HG03175 (cell line): ENCODE data around the gene CPEB4.

ENCODE experiments used
- ATAC-seq: cut with Tn5 transposase; IDR thresholded peaks from one replicate; pipeline ENCODE4 v1.9.1; 2021; ENCODE audit warnings: mild to moderate bottlenecking, moderate library complexity; ENCODE audit not compliant: unreplicated experiment

Gene CPEB4

DNA sequence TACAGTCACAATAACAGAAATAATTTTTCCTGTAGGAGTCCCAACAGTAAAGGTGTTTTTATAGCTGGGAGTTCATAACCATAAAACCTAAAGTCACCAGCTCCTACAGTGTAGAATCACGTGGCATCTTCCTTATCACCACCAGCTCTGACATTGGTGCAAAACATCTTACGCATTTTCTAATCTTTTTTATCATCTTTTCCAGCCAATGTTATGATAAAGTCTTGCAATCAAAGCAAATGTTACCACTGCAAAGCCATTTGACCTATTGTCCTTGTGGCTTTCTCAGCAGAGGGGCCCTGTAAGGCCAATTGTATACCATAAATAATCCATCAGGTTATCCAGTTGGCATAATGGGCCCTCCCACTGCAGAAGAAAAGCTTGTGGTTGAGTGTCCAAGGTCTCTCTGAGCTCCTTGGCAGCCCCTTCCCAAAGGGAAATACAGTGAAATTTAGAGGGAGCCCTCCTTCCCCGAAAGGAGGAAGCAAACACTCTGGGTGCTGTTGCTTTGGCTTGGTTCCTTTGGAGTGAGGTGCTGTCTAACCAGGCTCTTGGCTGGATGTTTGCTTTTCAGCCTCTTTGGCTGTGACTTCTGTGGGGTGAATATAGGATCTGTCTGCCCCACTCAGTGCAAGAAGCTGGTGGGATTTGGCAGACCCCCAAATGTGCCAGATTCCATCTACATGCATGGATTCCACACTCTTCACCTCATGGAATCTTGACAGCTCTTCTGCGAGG, 29.3 kb upstream of the CPEB4 start:
- ATAC-seq, result no peak

DNA sequence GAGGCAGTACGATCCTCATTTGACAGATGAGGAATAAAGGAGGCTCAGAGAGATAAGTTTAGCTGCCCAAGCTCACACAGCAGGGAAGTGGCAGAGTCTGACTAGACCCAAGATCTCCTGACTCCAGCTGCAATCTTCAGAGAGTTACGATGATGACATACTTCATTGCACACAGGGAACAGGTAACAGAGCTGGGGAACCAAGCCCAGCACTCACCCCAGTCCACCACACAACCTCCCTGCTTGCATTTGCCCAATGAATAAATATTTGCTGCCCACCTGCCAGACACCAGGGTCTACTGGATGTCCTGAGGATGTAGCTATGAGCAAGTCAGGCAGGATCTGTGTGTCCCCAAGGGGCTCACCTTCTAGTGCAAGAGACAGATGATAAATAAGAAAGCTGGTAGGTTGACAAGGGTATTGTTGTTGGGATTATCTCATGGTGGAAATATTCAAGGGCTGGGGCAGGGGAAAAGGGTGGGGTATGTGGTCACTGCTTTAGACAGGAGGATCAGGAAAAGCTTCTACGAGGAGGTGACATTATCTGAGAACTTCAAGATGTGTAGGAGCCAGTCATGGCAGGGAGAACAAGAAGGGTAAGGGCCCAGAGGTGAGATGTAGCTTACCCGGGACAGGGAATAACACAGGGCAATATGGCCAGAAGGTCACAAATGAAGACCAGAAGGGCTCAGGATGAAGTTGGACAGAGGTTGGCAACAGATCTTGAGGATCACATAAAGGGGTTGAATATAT, 28.6 kb upstream of the CPEB4 start:
- no peak for ATAC-seq

DNA sequence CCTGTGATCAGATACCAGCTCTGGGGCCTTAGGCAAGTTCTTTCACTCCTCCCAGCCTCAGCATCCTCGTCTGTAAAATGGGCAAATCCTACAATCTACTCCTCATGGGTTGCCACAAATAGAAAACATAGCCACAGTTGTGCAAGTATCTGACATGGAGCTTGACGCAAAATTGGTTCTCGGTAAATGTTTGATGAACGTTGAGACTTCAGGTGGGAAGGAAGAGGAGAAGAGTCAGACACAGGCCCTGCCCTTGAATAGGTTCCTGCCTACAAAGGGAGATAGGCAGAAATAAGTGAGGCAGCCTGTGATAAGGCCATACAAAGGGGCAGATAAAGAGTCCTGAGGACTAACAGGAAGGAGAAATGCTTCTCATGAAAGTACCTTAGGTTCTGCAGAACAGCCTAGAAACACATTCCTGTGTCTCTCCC, 26.1 kb upstream of the CPEB4 start:
- ATAC-seq, result no peak

DNA sequence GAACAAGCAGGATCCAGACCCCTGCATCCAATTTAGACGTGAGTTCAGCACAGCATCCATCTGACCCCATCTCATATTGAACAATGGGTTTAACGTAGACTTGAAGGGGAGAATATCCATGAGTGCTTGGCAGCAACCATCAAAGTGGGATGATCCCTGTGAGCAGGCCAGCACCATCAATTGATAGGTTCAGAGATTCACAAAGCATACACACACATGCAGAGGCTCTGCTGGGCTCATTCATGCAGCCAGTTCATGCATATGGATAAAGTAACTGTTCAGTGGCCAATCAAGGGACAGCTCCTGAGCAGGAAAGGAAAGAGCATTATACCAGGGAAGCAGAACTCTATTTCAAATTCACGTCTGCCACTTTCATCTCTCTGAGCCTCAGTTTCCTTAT, 24.8 kb upstream of the CPEB4 start:
- no peak for ATAC-seq

DNA sequence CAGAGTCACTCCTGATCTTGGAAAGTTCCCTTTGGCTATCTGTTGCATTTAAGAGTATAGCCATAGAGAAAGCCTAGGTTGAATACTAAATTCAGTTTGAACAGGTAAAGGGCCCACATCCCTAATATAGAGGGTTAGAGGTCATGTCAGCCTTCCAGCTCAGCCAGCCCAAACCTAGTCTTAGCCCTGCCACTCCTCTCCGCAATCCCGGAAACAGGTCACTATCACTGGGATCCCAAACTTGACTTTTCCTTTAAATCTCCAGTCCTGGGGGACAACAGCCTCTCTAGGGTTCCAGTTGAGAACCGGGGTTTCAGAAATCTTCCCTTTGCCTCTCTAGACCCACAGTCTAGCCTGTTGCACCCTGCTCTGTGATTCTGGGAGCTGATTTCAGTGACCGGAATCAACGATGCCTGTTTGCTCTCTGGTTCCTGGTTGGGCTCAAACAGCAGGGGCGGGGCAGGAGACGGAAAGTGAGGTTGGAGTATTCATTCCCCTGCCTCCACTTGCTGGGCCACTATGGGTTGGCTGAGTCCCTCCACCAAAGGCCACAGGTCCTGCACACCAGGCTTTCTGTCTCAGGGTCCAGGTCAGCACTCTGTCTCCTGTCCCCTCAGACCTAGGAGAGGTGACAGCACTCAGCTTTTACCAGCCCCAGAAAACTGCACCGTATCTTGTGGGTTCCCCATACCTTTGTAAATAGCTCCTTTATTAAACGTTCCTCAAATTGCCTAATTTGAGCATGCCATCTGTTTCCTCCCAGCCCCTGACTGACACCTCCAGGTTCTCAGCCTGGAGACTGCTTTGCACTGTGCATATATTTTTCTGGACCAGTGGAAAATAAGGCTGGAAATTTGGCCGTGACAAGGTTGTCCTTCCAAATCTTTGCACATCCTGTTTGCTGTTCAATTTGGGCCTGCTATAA, 23.8 kb upstream of the CPEB4 start:
- ATAC-seq, result no peak

DNA sequence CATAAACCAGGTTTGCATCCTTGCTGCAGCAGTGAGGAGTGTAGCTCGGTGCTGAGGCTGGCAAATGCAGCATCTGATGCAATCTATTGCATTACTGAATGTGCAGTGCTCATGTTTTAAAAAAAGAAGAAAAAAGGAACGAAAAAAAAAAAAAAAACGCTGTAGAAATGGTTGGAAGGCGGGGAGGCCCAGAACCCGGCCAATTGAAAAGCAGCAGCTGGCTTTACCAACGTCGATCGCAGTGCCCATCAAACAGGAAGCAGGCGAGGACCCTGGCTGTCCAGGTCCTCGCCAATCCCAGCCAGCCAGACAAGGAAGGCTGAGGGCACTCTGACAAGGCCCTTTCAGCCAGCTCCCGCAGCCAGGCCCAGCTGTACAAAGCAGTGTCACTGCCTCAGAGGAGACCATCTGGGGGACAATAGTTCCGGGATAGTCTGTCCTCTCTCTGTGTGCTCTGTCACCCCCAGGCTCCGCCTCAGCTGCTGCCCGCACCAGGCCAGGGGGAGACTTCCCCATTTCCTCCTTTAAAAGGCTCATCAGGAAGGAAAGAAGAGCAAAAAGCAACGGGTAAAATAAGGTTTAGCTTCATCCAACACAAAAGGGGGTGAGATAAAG, 21.8 kb upstream of the CPEB4 start:
- no peak for ATAC-seq

DNA sequence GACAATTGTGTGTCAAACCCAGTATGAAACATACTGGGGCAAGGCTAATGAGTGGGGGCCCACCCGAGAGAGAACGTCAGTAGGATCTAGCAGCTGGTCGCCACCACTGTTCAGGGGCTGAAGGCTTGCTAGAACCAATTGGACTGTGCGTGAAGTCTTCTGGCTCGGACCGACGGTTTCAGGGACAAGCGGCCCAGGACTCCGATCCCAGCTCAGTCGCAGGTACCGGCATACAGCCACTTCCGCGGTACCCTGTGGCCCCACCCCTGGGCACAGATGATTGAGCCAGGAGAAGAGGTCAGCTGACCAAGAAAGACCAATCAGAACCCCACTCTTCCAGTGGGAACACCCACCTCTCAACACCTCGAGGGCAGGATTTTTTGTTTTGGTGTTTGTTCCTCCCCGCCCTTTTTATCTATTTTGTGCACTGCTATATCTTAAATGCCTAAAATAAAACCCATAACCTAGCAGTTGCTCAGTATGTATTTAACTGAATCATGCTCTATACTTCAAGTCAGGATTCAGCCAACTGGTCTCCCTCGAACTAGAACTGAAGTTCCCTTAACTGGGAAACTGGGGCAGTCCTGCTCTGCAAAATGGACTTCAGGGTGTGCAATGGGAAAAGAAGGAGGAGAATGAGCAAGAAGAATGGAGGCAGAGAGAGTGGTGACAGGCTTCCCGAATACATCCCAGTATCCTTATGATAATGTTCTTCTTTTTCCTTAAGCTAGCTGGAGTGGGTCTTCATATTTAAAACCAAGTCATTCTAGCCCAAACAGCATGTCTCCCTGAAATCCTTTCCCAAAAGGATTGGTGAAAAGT, 21.1 kb upstream of the CPEB4 start:
- ATAC-seq, result no peak

DNA sequence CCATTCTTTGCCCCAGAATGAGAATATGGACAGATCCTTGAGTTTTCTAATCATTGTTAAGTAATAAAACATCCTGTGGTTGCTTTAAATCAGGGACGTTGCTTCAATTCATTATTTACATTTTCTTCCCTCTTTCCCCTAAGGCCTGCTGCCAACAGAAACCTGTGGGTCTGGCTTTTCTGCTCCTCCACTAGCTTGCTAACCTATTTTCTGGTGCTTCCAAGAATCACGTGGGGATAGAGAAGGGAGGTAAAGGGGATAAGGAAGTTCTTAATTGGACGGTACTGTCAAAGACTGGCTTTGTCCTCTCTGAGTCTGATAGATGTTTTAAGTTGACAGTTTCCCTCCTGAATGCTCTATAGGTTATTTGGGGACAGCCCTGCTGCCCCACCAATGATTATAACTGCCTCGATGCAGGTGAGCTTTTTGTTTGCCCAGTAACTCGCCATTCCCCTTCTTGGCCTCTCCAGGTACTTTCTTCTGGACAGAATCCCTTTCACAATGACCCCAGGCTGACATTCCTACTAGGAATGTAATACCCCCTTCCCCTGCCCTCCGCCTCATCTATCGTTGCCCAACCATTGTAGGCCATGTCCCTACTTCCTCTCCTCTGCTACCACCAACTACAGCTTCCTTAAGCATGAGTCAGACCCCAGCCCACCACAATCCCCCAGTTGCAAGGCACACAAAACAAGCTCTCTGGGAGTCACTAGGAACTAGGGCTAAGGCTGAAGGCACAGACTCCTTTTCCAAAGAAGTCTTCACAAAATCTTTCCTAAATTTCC, 19.9 kb upstream of the CPEB4 start:
- no peak for ATAC-seq

DNA sequence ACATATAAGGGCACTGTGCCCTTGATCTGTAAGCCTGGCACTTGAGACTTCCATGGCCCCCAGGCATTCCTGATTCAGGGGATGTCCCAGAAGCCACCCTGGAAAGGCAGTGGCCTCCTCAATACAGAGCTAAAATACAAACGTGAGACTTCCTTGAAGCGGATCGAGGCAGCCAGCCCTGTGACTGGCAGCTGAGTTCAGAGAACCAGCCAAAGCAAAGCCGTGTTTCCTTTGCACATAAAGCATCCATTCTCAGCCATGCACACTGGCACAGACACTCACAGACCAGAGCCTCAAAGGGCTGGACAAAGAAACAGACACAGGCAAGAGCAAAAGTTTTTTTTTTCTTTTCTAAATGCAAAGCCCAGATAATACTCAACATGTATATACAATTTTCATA, 18.8 kb upstream of the CPEB4 start:
- no peak for ATAC-seq

DNA sequence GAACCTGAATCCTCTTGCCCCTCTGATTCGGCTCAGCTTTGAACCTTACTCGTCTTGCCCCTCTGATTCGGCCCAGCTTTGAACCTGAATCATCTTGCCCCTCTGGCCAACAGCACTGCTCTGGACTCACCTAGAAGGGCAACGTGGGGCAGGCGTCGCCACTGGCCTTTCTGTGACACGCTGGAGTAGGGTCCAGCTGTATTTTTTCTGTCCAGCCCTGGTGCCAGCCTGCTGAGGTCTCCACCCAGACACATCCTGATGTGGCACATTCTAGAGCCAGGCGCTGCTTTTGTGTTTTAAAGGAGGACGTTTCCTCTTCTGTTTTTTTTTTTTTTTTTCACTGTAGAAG, 15.2 kb upstream of the CPEB4 start:
- ATAC-seq, result no peak

DNA sequence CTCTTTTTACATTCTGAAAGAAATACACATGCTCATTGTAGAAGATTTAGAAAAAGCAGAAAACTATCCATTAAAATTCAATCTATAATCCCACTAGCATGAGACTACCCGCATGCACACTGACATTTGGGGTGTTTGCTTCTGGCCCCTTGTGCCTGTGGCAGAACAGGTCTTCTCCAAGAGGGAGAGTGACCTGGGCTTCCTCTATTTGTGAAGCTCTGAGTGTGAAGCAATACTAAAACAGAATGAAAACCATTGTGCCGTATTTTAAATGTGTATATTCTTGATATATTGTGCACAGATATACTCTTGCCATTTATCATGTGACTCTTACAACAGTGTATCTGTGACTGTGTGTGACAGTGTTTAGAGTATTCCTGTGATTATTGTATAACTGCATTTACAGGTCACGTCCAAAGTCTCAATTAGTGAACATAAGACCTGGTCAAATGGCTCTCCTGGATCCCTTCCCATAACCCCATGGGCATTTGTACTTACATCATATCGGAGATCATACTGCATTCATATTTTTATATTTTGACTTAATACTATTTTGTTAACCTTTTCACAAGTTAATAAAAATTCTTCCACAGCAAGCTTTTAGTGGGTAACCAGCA, 14.7 kb upstream of the CPEB4 start:
- ATAC-seq, result no peak

DNA sequence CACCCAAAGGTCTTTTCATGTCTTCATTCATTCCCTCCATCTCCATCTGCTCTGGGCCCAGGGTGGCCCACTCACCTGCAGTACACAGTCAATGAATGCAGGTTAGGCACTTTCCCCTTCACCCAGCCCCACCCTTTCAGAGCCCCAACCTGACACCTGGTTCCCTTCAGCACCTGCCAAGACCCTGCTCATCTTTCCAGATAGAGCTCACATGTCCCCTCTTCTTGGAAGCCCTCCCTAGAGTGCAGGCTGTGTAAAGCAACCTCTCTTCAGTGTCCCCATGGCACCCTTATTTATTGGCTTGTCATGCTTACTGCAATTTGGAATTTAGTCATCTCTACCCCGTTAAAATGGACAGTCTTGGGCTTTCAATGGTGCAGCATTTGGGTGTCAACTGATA, 13.0 kb upstream of the CPEB4 start:
- no peak for ATAC-seq

DNA sequence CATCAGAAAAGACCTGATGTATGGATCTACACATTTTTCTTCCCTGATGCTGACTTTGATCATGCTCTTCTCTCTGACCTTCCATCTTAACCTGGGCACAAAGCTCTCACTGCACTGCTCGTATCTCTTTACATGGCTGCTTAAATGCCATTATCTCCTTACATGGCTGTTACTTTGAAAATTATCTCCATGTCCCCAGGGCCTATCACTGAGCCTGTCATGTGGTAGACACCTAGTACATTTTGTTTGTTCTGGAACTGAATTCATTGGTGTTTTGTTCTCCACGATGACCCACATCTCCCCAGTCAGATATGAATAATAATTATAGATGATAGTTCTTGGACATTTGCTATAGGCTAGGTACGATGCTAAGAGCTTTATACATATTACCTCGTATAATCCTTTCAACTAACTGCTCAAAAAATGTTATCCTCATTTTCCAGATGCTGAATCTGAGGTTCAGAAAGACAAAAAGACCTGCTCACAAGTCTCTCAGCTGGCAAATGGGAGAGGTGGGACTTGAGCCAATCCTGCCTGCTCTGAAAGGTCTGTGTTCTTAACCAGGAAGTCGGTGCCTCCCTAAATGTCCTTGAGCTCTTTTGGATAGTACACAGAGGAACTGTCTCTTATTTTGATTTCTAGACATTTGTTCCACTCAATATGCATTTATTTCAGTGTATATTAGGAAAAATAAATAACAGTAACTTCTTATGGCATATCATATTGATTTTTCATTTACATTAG, 9.8 kb upstream of the CPEB4 start:
- ATAC-seq, result no peak

DNA sequence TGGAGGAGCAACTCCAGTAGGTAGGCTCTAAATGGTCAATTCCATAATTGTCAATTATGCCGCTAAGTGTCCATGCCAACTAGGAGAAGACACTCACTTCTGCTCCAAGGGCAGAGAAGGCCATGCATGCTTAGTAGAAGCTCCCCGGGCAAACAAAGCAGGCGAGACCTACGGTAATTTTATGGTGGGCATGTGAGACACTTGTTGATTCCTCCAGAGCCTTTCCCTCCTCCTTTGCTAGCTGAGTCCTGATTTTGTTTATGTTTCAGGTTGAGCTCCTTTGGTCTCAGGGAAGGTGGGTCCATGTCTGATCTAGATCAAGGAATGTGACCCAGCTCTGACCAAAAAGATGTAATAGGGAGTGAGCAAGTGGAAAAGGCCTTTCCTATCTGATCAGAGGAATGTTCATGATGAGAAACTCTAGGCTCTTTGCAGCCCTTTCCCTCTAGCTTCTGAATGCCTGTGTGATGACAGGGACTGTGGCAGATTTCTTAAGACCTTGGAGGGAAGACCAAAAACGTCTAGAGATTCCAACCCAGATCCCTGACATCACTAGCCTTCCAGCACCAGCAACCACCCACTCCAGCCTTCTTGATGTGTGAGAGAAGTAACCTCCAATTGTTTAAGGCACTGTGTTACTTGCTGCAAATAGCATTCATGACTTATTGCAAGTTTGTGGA, 7.7 kb upstream of the CPEB4 start:
- no peak for ATAC-seq

DNA sequence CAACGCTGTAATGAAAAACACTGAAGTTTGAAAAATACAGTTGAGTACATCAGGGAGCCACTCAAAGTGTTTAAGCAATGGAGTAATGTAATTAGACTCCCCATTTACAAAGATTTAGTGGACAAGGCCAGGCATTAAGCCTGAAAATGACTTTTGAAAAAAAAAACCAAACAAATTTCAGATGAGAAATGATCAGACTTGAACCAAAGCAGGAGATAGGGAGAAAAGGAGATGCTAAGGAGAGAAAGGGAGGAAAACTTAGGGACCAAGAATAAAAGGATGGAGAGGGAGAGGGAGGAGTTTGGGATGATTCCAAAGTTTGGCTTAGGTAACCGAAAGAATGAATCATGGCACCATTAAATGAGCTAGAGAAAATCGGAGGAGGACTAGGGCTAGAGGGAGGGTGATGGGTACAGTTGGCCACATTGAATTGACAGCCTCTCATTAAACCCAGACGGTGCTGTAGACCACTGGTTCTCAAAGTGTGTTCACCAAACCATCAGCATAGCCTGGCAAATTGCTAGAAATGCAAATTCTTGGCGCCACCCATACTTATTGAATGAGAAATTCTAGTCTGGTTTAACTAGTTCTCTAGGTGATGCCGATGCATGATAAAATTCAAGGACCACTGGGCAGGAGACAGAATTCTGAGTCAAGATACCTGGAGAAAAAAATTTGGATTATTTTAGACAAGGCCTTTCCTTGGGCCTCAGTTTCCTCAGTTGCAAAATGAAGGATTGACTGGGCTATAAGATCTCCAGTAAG, 6.2 kb upstream of the CPEB4 start:
- no peak for ATAC-seq

DNA sequence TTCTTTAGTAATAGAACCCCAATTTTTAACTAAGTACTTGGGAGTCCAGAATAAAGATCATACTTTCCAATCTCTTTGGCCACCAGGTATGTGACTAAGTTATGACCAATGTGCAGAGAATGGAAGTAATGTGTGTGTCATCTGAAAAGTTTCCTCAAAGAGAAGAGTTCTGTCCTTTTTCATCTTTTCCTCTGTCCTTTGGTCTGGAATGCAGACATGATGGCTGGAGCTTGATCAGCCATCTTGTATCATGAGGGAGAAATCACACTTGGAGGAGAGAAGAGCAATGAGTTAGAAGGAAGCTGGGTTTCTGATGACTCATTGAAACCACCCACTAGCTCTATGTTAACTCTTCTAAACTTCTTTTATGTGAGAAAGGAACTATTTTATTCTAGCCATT, 5.5 kb upstream of the CPEB4 start:
- no peak for ATAC-seq

DNA sequence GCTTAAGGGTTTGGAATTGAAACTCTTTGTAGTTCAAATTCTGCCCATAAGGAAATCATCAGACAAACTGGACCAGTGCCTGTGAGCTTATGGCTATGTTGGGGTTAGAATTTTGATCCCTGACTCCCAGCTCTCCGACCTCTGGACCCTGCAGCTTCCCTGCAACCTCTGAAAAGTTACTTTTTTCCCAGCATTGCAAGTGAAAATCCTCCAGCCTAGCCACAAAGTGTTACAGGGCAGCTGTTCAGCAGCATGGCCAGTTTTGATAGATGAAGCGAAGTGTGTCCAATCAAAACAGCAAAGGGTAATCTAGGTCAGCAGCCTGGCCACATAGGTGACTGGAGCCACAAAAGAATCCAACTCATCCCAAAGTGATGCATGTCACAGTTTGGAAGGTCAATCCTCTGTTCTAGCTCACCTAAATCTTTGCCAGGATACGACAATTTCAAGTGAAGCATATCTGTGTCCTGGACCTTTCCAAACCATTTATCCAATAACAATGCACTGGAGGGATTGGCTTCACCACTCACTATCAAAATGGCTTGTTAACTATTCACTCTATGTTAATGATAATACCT, 4.7 kb upstream of the CPEB4 start:
- ATAC-seq, result no peak
